HepG2 (cell line): Measurements from ENCODE around the gene BRD2. TPM values are rescaled to one million over a fixed set of nuclear protein-coding genes. Genes with fewer than 3 reads are reported as not detected.

Experiments used
- ATRX ChIP-seq: sonication (generic); formaldehyde crosslinking; IDR thresholded peaks from 2 replicates; pipeline ENCODE4 v1.4.0; 2020; ENCODE audit warnings: missing genetic modification reagents, borderline replicate concordance
- CBFB ChIP-seq: sonication (generic); formaldehyde crosslinking; IDR thresholded peaks from 2 replicates; pipeline ENCODE4 v1.4.0; 2020; ENCODE audit warnings: missing genetic modification reagents
- HMGXB4 ChIP-seq, 2 experiments: sonication (generic) in 1 of 2; formaldehyde crosslinking in 1 of 2; IDR thresholded peaks; 2 replicates each; pipeline versions ENCODE4 v1.4.0 to v1.6.1; 2018 to 2020; ENCODE audit warnings: missing genetic modification reagents in 2 of 2, borderline replicate concordance in 1 of 2, low read depth in 1 of 2, mild to moderate bottlenecking in 1 of 2, missing biosample characterization in 1 of 2
- HNRNPK ChIP-seq: fragments of 200-400 bp; formaldehyde crosslinking; IDR thresholded peaks from 2 replicates; pipeline ENCODE4 v1.6.1; 2018; ENCODE audit warnings: low read length, low read depth, moderate library complexity, mild to moderate bottlenecking; ENCODE audit not compliant: poor library complexity, severe bottlenecking
- HOXA3 ChIP-seq: sonication (generic); formaldehyde crosslinking; IDR thresholded peaks from 2 replicates; pipeline ENCODE4 v1.5.0; 2020; ENCODE audit warnings: missing genetic modification reagents
- HOXA5 ChIP-seq: sonication (generic); formaldehyde crosslinking; IDR thresholded peaks from 2 replicates; pipeline ENCODE4 v1.4.0; 2020; ENCODE audit warnings: missing genetic modification reagents
- KDM1A ChIP-seq: IDR thresholded peaks from 2 replicates; pipeline ENCODE4 v1.6.1; 2016; ENCODE audit warnings: missing compliant biosample characterization
- LCORL ChIP-seq, 2 experiments: fragments of 450-650 bp in 1 of 2; sonication (generic) in 1 of 2; formaldehyde crosslinking in 1 of 2; IDR thresholded peaks; 2 replicates each; pipeline versions ENCODE4 v1.5.0 to v1.6.1; 2017 to 2020; ENCODE audit warnings: antibody characterized with exemption in 1 of 2, missing genetic modification reagents in 1 of 2
- MATR3 ChIP-seq: sonication (generic); formaldehyde crosslinking; IDR thresholded peaks from 2 replicates; pipeline ENCODE4 v1.4.0; 2020; ENCODE audit warnings: missing genetic modification reagents
- MAX ChIP-seq: IDR thresholded peaks from 2 replicates; pipeline ENCODE4 v1.6.1; 2012; ENCODE audit warnings: inconsistent platforms
- MTF2 ChIP-seq: sonication (generic); formaldehyde crosslinking; IDR thresholded peaks from 2 replicates; pipeline ENCODE4 v1.5.0; 2020; ENCODE audit warnings: missing genetic modification reagents, borderline replicate concordance
- NFKB2 ChIP-seq: sonication (generic); formaldehyde crosslinking; IDR thresholded peaks from 2 replicates; pipeline ENCODE4 v1.4.0; 2020; ENCODE audit warnings: missing genetic modification reagents, borderline replicate concordance
- ZBTB33 ChIP-seq: sonication (generic); formaldehyde crosslinking; IDR thresholded peaks from 2 replicates; pipeline ENCODE4 v1.4.0; 2020; ENCODE audit warnings: missing genetic modification reagents
- ZFP36L1 ChIP-seq: sonication (generic); formaldehyde crosslinking; IDR thresholded peaks from 2 replicates; pipeline ENCODE4 v1.8.0; 2022; ENCODE audit warnings: mild to moderate bottlenecking, missing genetic modification reagents, moderate library complexity
- ZNF639 ChIP-seq: conservative IDR thresholded peaks from 2 replicates; pipeline ENCODE4 v1.6.1; 2018; ENCODE audit warnings: missing genetic modification reagents
- ZNF660 ChIP-seq: sonication (generic); formaldehyde crosslinking; IDR thresholded peaks from 2 replicates; pipeline ENCODE4 v1.5.1; 2020; ENCODE audit warnings: mild to moderate bottlenecking, low read depth, missing genetic modification reagents, borderline replicate concordance
- ZNF7 ChIP-seq: IDR thresholded peaks from 2 replicates; pipeline ENCODE4 v1.6.1; 2016; ENCODE audit warnings: missing biosample characterization, missing genetic modification reagents
- ZNF773 ChIP-seq: sonication (generic); formaldehyde crosslinking; IDR thresholded peaks from 2 replicates; pipeline ENCODE4 v1.4.0; 2020; ENCODE audit warnings: missing genetic modification reagents, borderline replicate concordance
- polyA plus RNA-seq, 8 experiments: library from polyadenylated mRNA; depleted of rRNA in 3 of 8; stranded (reverse) in 7 of 8; unstranded in 1 of 8; fragments of >200 nt; fragmentation: Illumina TruSeq in 4 of 8; extraction: Trizol in 4 of 8; gene quantifications; 2 replicates each; pipeline versions ENCODE4 v1.2.1 to v1.2.3, GENCODE V29; 2011 to 2016; ENCODE audit warnings: low read depth in 4 of 8, missing spikeins in 1 of 8, mixed read lengths in 1 of 8; ENCODE audit not compliant: insufficient read depth in 1 of 8
- total RNA-seq, 5 experiments: library from RNA; depleted of rRNA; stranded (reverse); fragments of >200 nt; fragmentation: Illumina TruSeq; extraction: Trizol; gene quantifications; 2 replicates each; pipeline ENCODE4 v1.2.3, GENCODE V29; 2016; ENCODE audit warnings: low read depth in 1 of 5

BRD2 gene
- total and polyA plus RNA-seq, 2 of the 13 experiments (the other 11 are each of a cell fraction or from before 2014, with no cell fraction given) = 143 to 202 TPM

GRCh38 chr6:32968867-32969684 is 682 bp downstream of the BRD2 start (continued):
- TF ChIP-seq HOXA5 (CRISPR knock-in tag) (no peak), ATRX (CRISPR knock-in tag) (no peak; the same call in 1 of the 2 replicates), ZNF7 (CRISPR knock-in tag) (peak; percentile 27; the same call in 1 of the 2 replicates), CBFB (CRISPR knock-in tag) (peak; percentile 50; the same call in 1 of the 2 replicates), KDM1A (CRISPR knock-in tag) (no peak), HOXA3 (CRISPR knock-in tag) (peak; percentile 74), HNRNPK (peak; percentile 0), LCORL (IDR thresholded peaks at IDR 0.05) (no peak), LCORL (CRISPR knock-in tag; IDR thresholded peaks at IDR 0.05) (no peak; the same call in 1 of the 2 replicates), ZFP36L1 (CRISPR knock-in tag) (0 out of 2 replicates have a peak, but pooled peaks have one; percentile 72), ZNF639 (CRISPR knock-in tag) (no peak), NFKB2 (peak; percentile 79), ZNF773 (CRISPR knock-in tag) (peak; percentile 89; the same call in 1 of the 2 replicates), HMGXB4 (CRISPR knock-in tag; IDR thresholded peaks at IDR 0.05; ENCODE audit: borderline replicate concordance in 1 of 2, low read depth in 1 of 2) (peak in 1 of 2 experiments; percentile 82; a peak in 3 of 4 replicates), ZBTB33 (CRISPR knock-in tag) (peak; percentile 18), MTF2 (CRISPR knock-in tag) (no peak; the same call in 1 of the 2 replicates), MAX (no peak), MATR3 (CRISPR knock-in tag) (no peak), ZNF660 (CRISPR knock-in tag) (peak; percentile 85; the same call in 1 of the 2 replicates)
